NCI-H1092 (cell line): ENCODE results near the gene SEC61A2.

Source experiments
- DNase-seq: peaks from one replicate; lab custom pipeline; 2025; lab: John Stamatoyannopoulos, UW

SEC61A2 gene

DNA sequence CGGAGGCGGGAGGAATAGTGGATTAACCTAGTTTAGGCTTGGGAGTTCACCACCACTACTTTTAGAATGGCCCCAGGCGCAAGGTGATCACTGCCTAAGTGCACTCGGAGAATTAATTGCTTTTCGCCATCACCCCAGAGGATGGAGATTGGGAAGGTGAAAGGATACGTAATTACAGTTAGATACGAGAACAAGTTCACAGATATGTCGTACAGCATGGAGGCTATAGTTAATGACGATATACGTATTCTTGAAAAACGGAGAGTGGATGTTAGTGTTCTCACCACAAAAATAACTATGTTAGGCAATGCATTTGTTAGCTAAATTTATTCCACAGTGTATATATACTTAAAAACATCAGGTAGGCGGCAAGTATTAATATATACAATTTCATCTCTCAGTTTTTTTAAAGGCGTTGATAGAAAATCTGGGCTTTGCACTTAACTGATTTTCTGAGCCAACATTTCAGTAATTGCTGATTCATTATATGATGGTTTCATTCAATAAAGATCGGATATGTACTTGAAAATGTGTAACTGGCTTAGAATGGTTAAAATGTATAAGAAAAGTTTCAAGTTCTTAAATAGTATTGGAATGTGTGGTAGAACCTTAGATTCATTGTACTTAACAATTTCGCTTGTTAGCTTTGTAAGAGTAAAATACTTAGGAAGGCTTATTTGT is 67.2 kb downstream of the SEC61A2 start:
- DNase-seq: no peak

DNA sequence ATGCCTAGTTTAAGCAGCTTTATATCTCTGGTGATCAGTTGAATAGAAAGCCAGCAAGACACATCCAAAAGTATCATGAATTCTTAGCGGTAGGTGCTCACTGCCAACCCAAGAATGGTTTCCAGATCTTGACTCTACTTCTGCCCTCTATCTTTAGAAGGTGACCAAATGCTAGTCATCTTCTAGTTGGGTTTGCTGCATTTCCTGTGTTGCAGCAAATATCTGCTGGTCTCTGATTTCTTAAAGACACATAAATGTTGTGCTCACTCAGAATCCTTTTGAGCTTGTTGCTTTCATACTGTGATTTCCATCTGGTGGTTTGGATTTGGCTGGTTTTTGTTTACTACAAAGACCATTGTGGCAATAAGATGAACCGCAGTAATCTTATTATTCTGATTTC is 68.7 kb downstream of the SEC61A2 start:
- DNase-seq: no peak

DNA sequence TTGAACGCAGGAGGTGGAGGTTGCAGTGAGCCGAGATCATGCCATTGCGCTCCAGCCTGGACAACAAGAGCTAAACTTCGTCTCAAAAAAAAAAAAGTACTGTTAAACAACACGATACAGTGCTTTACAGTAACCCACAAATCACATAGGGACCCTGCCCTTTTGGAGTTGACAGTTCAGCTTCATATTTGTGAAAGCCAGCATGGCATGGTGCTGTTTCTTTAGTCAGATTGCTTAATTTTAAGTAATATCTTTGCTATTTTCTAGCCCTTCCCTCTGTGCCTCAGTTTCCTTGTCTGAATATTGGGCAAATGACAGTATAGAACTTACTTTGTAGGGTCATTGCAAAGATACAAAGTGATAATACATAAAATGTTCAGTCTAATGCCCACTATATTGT is 71.4 kb downstream of the SEC61A2 start:
- DNase-seq: no peak

DNA sequence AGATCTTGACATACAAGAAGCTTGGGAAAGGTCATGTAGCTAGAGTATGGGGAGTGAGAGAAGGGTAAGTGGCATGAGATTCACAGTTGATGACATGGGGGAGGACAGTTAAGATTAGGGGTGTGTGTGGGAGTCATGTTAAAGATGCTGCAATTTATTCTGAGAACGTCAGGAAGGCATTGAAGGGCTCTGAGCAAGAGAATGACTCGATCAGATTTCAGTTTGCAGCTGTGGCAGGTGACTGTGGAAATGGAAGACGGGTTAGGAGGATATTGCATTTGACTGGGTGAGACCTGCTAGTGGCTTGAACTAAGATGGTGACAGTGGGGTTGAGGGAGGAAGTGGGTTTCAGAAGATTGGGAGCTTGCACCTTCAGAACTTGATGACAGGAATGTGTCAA is 72.1 kb downstream of the SEC61A2 start:
- no peak for DNase-seq

DNA sequence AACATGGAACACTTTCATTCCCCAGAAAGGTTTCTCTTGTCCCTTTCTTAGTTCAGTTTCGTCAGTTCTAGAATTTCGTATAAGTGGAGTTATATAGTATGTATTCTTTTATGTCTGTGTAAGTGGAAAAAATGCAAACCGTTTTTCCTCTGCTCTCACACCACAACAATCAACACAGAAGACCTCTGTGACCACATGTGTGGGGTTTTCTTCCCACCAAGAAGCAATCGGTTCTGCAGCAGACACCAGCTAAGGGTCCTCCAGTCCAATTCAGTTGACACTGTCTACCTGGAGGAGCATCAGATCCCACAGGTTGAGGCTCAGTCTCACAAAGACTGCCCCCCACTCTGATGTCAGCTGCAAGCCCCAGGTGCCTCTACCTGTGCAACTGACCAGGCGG is 72.7 kb downstream of the SEC61A2 start:
- DNase-seq: no peak

DNA sequence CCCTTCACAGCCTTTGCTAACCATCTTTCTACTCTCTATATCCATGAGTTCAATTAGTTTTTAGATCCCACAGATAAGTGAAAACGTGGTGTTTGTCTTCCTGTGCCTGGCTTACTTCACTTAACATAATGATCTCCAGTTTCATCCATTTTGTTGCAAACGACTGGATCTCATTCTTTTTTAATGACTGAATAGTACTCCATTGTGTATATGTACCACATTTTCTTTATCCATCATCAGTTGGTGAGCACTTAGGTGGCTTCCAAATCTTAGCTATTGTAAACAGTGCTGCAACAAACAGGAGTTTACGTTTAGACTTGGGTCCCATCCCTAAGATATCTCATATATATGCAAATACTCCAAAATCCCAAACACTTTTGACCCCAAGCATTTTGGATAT is 75.6 kb downstream of the SEC61A2 start:
- DNase-seq: no peak

DNA sequence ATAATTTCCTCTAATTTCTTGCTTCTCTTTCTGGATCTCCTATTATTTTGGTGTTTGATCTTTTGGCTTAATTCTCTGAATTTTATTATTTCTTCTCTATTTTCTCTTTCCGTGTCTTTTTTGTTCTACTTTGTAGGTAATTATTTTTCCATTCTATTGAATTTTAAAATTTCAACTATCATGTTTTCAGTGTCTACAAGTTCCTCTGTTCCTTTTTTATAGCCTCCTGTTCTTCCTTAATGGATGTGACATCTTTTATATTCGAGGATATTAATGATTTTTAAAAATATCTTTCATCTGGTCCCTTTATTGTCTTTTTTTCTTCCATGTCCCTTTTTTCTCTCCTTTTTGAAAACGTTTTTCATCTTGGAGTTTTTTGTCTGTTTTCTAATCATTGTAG is 77.6 kb downstream of the SEC61A2 start:
- DNase-seq: no peak

DNA sequence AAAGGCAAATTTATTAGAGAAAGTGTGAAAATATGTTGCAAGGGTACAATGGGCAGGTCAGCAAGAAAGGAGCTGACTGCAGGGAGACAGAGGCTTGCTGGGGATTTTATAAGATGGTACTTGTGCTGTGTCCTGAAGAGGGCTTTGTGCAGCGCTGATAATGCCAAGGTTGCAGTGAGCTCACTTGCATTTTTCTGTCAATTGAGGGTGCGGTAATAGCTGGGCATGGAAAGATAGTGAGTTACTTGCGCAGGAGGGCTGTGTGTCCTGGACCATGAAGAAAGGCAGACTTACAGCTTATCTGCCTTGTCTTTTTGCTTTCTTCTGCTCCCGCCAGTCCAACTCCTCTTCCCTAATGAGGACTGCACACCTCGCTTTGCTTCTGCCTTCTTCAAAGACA is 79.0 kb downstream of the SEC61A2 start:
- DNase-seq: no peak

DNA sequence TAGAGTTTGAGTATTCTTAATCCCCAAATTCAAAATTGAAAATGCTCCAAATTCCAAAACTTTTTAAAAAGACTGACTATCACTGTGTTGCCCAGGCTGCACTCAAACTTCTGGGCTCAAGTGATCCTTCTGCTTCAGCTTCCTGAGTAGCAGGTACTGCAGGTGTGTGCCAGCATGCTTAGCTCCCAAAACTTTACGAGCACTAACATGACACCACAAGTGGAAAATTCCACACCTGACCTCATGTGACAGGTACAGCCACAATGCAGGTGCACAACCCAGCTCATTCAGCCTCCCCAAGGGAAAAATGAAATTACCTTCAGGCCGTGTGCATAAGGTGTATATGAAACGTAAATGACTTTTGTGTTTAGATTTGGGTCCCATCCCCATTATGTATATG is 83.0 kb downstream of the SEC61A2 start:
- DNase-seq: no peak

DNA sequence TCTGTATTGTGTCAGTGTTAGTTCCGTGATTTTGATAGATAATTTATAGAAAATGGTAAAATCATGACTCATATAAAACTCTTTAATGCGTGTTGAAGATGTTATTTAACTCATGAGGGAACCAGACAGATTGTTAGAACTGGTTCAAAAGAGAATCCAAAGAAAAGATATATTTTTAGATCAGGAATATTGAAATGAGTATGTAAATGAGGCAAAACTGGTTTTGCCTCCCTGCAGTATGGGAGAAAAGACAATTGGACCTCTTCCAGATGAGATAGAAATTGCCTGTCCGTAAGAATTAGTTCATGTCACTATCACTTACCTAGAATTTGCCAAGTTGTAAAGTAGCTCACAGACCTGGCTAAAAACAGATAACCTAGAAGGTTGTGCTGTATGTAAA is 84.1 kb downstream of the SEC61A2 start:
- DNase-seq: no peak

DNA sequence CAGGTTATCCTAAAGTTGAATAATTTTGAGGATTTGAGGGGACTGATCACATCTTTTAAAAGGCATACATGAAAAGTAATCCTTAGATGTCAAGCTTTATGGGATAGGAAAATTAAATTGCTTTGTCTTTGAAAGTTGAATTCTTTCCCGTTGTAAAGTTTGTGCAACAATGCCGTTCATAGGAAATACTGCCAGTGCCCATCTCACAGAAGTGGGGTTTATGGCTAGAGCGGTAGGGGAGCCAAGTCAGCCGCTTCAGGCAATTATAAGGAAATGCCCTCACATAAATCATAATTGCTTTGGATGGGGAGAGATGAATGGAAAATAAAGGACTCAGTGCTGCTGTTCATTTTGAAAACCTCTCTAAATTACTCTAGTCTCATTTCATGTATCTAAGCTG is 84.6 kb downstream of the SEC61A2 start:
- DNase-seq: no peak

DNA sequence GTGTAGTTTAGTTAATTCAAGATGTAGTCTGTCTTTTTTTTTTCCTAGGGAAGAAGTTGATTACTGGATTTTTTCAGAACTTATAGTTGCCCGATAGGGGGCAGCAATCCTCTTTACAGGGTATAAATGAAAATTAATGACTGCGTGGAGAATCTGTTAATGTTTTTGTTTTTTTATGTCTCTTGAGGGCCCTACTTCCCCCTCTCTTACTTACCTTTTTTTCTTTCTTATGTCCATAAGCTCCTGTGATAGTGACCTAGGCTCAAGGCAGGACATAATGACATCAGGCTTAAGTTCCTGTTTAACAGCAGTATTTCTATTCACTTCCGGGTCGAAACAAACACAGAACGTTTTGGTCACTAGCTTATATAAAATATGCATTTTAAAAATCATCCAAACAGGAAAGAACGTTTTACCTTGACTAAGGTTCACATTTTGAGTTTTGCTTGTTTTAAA is 85.3 kb downstream of the SEC61A2 start:
- DNase-seq: no peak
